ENCODE data around the gene TBRG1.
A peak's percentile ranks its signal among the peaks of the same experiment; 100 is the strongest.

Gene TBRG1

GRCh38 chr11:124618863-124619262 lies 3.8 kb upstream of the TBRG1 start:
- DNase-seq (ENCODE audit: low spot score): no peak

GRCh38 chr11:124623861-124624525 lies 1.3 kb downstream of the TBRG1 start:
- peak; percentile 33 for DNase-seq (ENCODE audit: low spot score)

- DNase-seq (ENCODE audit: low spot score): no peak
These were observed 3.0 kb downstream of the TBRG1 start for GRCh38 chr11:124625504-124626168.

- DNase-seq (ENCODE audit: low spot score): no peak
These were observed 4.9 kb downstream of the TBRG1 start for GRCh38 chr11:124627546-124627945.

GRCh38 chr11:124629961-124630360 lies 7.3 kb downstream of the TBRG1 start:
- DNase-seq (ENCODE audit: low spot score): no peak

GRCh38 chr11:124633355-124633754 lies 10.7 kb downstream of the TBRG1 start:
- peak; percentile 26 for DNase-seq (ENCODE audit: low spot score)

- no peak for DNase-seq (ENCODE audit: low spot score)
These were observed 13.3 kb downstream of the TBRG1 start for GRCh38 chr11:124635932-124636331.

- DNase-seq (ENCODE audit: low spot score): no peak
These were observed 15.8 kb downstream of the TBRG1 start for GRCh38 chr11:124638500-124638899.

- DNase-seq (ENCODE audit: low spot score): no peak
These were observed 16.5 kb downstream of the TBRG1 start for GRCh38 chr11:124639186-124639585.

GRCh38 chr11:124640666-124641065 lies 18.0 kb downstream of the TBRG1 start:
- DNase-seq (ENCODE audit: low spot score): no peak

GRCh38 chr11:124642628-124643027 lies 20.0 kb downstream of the TBRG1 start:
- no peak for DNase-seq (ENCODE audit: low spot score)

GRCh38 chr11:124643042-124643604 lies 20.5 kb downstream of the TBRG1 start:
- no peak for DNase-seq (ENCODE audit: low spot score)

- DNase-seq (ENCODE audit: low spot score): peak; percentile 79
These were observed 21.2 kb downstream of the TBRG1 start for GRCh38 chr11:124643605-124644425.

- DNase-seq (ENCODE audit: low spot score): peak; percentile 76
These were observed 22.0 kb downstream of the TBRG1 start for GRCh38 chr11:124644426-124645280.

GRCh38 chr11:124646148-124646547 lies 23.5 kb downstream of the TBRG1 start:
- DNase-seq (ENCODE audit: low spot score): no peak

- no peak for DNase-seq (ENCODE audit: low spot score)
These were observed 25.9 kb downstream of the TBRG1 start for GRCh38 chr11:124648610-124649009.

GRCh38 chr11:124656774-124657630 lies 34.3 kb downstream of the TBRG1 start:
- DNase-seq (ENCODE audit: low spot score): no peak

GRCh38 chr11:124657904-124658303 lies 35.2 kb downstream of the TBRG1 start:
- no peak for DNase-seq (ENCODE audit: low spot score)

- DNase-seq (ENCODE audit: low spot score): no peak
These were observed 35.8 kb downstream of the TBRG1 start for GRCh38 chr11:124658501-124658900.

- no peak for DNase-seq (ENCODE audit: low spot score)
These were observed 36.3 kb downstream of the TBRG1 start for GRCh38 chr11:124658986-124659385.

- no peak for DNase-seq (ENCODE audit: low spot score)
These were observed 38.9 kb downstream of the TBRG1 start for GRCh38 chr11:124661553-124661952.
